ENCODE measurements around the gene BCL7C. TPM values are rescaled to one million over a fixed set of nuclear protein-coding genes. Genes with fewer than 3 reads are reported as not detected.
A peak's percentile ranks its signal among the peaks of the same experiment; 100 is the strongest.

BCL7C gene
- total and polyA plus RNA-seq, 2 of the 13 experiments (the other 11 are each of a cell fraction or from before 2014, with no cell fraction given) = 17.7 to 33.8 TPM

DNA sequence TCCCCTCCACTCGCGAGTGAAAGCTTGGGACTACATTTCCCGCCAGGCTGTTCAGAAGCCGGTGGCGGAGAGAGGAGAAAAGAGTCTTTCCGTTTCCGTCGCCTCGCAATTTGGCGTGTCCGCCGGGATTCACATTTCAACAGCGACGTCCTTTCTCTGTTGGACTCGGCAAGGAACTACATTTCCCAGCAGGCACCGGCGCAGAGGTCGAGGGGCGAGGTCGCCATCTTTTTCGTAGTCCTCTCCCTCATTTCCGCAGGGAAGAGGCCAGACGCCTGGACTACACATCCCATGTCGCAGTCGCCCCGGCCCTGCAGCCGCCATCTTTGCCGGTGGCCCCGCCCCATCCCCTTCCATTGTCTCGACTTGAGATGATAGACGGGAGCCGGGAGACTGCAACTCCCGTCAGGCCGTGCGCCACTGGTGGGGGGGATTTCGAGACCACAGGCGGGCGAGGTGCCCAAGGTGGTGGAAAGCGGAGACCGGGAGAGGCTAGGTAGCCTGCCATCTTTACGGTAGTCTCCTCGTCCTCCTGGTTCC, 28.6 kb upstream of the BCL7C start (continued):
- TF ChIP-seq, protein P1, sequence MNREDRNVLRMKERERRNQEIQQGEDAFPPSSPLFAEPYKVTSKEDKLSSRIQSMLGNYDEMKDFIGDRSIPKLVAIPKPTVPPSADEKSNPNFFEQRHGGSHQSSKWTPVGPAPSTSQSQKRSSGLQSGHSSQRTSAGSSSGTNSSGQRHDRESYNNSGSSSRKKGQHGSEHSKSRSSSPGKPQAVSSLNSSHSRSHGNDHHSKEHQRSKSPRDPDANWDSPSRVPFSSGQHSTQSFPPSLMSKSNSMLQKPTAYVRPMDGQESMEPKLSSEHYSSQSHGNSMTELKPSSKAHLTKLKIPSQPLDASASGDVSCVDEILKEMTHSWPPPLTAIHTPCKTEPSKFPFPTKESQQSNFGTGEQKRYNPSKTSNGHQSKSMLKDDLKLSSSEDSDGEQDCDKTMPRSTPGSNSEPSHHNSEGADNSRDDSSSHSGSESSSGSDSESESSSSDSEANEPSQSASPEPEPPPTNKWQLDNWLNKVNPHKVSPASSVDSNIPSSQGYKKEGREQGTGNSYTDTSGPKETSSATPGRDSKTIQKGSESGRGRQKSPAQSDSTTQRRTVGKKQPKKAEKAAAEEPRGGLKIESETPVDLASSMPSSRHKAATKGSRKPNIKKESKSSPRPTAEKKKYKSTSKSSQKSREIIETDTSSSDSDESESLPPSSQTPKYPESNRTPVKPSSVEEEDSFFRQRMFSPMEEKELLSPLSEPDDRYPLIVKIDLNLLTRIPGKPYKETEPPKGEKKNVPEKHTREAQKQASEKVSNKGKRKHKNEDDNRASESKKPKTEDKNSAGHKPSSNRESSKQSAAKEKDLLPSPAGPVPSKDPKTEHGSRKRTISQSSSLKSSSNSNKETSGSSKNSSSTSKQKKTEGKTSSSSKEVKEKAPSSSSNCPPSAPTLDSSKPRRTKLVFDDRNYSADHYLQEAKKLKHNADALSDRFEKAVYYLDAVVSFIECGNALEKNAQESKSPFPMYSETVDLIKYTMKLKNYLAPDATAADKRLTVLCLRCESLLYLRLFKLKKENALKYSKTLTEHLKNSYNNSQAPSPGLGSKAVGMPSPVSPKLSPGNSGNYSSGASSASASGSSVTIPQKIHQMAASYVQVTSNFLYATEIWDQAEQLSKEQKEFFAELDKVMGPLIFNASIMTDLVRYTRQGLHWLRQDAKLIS (CRISPR knock-in tag; IDR thresholded peaks at IDR 0.05) = no peak
- TF ChIP-seq ZNF44 (CRISPR knock-in tag; IDR thresholded peaks at IDR 0.05) = no peak
- TF ChIP-seq ONECUT2 (CRISPR knock-in tag; IDR thresholded peaks at IDR 0.05) = no peak
- TF ChIP-seq ZNF263 (CRISPR knock-in tag; IDR thresholded peaks at IDR 0.05) = peak; percentile 44; the same call in 1 of the 2 replicates
- TF ChIP-seq, protein P2, sequence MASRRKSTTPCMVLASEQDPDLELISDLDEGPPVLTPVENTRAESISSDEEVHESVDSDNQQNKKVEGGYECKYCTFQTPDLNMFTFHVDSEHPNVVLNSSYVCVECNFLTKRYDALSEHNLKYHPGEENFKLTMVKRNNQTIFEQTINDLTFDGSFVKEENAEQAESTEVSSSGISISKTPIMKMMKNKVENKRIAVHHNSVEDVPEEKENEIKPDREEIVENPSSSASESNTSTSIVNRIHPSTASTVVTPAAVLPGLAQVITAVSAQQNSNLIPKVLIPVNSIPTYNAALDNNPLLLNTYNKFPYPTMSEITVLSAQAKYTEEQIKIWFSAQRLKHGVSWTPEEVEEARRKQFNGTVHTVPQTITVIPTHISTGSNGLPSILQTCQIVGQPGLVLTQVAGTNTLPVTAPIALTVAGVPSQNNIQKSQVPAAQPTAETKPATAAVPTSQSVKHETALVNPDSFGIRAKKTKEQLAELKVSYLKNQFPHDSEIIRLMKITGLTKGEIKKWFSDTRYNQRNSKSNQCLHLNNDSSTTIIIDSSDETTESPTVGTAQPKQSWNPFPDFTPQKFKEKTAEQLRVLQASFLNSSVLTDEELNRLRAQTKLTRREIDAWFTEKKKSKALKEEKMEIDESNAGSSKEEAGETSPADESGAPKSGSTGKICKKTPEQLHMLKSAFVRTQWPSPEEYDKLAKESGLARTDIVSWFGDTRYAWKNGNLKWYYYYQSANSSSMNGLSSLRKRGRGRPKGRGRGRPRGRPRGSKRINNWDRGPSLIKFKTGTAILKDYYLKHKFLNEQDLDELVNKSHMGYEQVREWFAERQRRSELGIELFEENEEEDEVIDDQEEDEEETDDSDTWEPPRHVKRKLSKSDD (CRISPR knock-in tag; IDR thresholded peaks at IDR 0.05; ENCODE audit: low read depth) = peak; percentile 96; the same call in 1 of the 2 replicates
- peak; percentile 80 for TF ChIP-seq HOXA5 (CRISPR knock-in tag; IDR thresholded peaks at IDR 0.05)
- TF ChIP-seq, protein P3, sequence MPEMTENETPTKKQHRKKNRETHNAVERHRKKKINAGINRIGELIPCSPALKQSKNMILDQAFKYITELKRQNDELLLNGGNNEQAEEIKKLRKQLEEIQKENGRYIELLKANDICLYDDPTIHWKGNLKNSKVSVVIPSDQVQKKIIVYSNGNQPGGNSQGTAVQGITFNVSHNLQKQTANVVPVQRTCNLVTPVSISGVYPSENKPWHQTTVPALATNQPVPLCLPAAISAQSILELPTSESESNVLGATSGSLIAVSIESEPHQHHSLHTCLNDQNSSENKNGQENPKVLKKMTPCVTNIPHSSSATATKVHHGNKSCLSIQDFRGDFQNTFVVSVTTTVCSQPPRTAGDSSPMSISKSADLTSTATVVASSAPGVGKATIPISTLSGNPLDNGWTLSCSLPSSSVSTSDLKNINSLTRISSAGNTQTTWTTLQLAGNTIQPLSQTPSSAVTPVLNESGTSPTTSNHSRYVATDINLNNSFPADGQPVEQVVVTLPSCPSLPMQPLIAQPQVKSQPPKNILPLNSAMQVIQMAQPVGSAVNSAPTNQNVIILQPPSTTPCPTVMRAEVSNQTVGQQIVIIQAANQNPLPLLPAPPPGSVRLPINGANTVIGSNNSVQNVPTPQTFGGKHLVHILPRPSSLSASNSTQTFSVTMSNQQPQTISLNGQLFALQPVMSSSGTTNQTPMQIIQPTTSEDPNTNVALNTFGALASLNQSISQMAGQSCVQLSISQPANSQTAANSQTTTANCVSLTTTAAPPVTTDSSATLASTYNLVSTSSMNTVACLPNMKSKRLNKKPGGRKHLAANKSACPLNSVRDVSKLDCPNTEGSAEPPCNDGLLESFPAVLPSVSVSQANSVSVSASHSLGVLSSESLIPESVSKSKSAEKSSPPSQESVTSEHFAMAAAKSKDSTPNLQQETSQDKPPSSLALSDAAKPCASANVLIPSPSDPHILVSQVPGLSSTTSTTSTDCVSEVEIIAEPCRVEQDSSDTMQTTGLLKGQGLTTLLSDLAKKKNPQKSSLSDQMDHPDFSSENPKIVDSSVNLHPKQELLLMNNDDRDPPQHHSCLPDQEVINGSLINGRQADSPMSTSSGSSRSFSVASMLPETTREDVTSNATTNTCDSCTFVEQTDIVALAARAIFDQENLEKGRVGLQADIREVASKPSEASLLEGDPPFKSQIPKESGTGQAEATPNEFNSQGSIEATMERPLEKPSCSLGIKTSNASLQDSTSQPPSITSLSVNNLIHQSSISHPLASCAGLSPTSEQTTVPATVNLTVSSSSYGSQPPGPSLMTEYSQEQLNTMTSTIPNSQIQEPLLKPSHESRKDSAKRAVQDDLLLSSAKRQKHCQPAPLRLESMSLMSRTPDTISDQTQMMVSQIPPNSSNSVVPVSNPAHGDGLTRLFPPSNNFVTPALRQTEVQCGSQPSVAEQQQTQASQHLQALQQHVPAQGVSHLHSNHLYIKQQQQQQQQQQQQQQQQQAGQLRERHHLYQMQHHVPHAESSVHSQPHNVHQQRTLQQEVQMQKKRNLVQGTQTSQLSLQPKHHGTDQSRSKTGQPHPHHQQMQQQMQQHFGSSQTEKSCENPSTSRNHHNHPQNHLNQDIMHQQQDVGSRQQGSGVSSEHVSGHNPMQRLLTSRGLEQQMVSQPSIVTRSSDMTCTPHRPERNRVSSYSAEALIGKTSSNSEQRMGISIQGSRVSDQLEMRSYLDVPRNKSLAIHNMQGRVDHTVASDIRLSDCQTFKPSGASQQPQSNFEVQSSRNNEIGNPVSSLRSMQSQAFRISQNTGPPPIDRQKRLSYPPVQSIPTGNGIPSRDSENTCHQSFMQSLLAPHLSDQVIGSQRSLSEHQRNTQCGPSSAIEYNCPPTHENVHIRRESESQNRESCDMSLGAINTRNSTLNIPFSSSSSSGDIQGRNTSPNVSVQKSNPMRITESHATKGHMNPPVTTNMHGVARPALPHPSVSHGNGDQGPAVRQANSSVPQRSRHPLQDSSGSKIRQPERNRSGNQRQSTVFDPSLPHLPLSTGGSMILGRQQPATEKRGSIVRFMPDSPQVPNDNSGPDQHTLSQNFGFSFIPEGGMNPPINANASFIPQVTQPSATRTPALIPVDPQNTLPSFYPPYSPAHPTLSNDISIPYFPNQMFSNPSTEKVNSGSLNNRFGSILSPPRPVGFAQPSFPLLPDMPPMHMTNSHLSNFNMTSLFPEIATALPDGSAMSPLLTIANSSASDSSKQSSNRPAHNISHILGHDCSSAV (CRISPR knock-in tag; IDR thresholded peaks at IDR 0.05; ENCODE audit: borderline replicate concordance) = no peak
- no peak for TF ChIP-seq U2AF1 (optimal IDR thresholded peaks at IDR 0.05; ENCODE audit: low read depth, low read length)
- no peak for TF ChIP-seq ZNF569 (CRISPR knock-in tag; IDR thresholded peaks at IDR 0.05; ENCODE audit: borderline replicate concordance)
- TF ChIP-seq, protein P4, sequence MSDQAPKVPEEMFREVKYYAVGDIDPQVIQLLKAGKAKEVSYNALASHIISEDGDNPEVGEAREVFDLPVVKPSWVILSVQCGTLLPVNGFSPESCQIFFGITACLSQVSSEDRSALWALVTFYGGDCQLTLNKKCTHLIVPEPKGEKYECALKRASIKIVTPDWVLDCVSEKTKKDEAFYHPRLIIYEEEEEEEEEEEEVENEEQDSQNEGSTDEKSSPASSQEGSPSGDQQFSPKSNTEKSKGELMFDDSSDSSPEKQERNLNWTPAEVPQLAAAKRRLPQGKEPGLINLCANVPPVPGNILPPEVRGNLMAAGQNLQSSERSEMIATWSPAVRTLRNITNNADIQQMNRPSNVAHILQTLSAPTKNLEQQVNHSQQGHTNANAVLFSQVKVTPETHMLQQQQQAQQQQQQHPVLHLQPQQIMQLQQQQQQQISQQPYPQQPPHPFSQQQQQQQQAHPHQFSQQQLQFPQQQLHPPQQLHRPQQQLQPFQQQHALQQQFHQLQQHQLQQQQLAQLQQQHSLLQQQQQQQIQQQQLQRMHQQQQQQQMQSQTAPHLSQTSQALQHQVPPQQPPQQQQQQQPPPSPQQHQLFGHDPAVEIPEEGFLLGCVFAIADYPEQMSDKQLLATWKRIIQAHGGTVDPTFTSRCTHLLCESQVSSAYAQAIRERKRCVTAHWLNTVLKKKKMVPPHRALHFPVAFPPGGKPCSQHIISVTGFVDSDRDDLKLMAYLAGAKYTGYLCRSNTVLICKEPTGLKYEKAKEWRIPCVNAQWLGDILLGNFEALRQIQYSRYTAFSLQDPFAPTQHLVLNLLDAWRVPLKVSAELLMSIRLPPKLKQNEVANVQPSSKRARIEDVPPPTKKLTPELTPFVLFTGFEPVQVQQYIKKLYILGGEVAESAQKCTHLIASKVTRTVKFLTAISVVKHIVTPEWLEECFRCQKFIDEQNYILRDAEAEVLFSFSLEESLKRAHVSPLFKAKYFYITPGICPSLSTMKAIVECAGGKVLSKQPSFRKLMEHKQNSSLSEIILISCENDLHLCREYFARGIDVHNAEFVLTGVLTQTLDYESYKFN (CRISPR knock-in tag; conservative IDR thresholded peaks at IDR 0.05) = 0 out of 2 replicates have a peak, but pooled peaks have one; percentile 13

Data from HepG2 (cell line).